PFSK-1 (cell line): ENCODE data around the gene NEB.

ENCODE experiments used
- FOXP2 ChIP-seq: optimal IDR thresholded peaks from 2 replicates; pipeline ENCODE3; 2011; ENCODE audit warnings: borderline replicate concordance, control low read depth, inconsistent platforms; ENCODE audit not compliant: insufficient read depth; ENCODE audit errors: extremely low read length, extremely low read depth
- POLR2AphosphoS5 ChIP-seq: IDR thresholded peaks from 2 replicates; pipeline ENCODE4 v1.6.1; 2012; ENCODE audit warnings: low read depth, mild to moderate bottlenecking, control low read depth, low read length, moderate library complexity
- SIN3A ChIP-seq: IDR thresholded peaks from 2 replicates; pipeline ENCODE4 v1.6.1; 2012; ENCODE audit warnings: mild to moderate bottlenecking, low read length, moderate library complexity, borderline replicate concordance; ENCODE audit not compliant: insufficient read depth
- TAF1 ChIP-seq: IDR thresholded peaks from 2 replicates; pipeline ENCODE4 v1.6.1; 2012; ENCODE audit warnings: low read length, control low read depth, borderline replicate concordance; ENCODE audit not compliant: insufficient read depth
- TF ChIP-seq, protein P1 (sequence below), 2 experiments: IDR thresholded peaks; 2 replicates each; pipeline versions ENCODE4 v1.6.1 to v1.8.0; 2011 to 2012; ENCODE audit warnings: low read depth in 2 of 2, low read length in 2 of 2, control low read depth in 1 of 2, inconsistent platforms in 1 of 2, mild to moderate bottlenecking in 1 of 2, moderate library complexity in 1 of 2; ENCODE audit not compliant: insufficient read depth in 1 of 2

DNA sequence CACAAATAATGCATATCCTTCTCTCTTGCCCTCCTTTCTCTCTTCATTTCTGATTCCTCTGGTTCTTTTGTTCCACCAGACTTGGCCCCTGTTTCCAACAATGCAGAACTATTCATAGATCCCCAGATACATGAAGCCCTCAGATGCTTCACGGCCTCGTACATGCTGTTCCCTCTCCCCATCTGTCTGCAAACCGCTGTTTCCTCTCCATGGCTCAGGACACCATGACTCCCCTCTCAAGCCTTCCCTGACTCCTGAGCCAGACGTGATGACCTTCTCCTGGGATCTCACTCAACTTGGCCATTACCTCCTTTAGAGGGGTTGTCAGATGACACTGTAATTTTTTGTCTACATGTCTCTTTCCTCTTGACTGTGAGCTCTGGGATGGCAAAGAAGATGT, 15.5 kb downstream of the NEB start:
- TF ChIP-seq POLR2AphosphoS5 = no peak
- TF ChIP-seq, protein P1, sequence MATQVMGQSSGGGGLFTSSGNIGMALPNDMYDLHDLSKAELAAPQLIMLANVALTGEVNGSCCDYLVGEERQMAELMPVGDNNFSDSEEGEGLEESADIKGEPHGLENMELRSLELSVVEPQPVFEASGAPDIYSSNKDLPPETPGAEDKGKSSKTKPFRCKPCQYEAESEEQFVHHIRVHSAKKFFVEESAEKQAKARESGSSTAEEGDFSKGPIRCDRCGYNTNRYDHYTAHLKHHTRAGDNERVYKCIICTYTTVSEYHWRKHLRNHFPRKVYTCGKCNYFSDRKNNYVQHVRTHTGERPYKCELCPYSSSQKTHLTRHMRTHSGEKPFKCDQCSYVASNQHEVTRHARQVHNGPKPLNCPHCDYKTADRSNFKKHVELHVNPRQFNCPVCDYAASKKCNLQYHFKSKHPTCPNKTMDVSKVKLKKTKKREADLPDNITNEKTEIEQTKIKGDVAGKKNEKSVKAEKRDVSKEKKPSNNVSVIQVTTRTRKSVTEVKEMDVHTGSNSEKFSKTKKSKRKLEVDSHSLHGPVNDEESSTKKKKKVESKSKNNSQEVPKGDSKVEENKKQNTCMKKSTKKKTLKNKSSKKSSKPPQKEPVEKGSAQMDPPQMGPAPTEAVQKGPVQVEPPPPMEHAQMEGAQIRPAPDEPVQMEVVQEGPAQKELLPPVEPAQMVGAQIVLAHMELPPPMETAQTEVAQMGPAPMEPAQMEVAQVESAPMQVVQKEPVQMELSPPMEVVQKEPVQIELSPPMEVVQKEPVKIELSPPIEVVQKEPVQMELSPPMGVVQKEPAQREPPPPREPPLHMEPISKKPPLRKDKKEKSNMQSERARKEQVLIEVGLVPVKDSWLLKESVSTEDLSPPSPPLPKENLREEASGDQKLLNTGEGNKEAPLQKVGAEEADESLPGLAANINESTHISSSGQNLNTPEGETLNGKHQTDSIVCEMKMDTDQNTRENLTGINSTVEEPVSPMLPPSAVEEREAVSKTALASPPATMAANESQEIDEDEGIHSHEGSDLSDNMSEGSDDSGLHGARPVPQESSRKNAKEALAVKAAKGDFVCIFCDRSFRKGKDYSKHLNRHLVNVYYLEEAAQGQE (IDR thresholded peaks at IDR 0.05; ENCODE audit: insufficient read depth in 1 of 2, low read depth in 2 of 2, low read length in 2 of 2) = no peak
- no peak for TF ChIP-seq SIN3A
- TF ChIP-seq TAF1 = no peak
- no peak for TF ChIP-seq FOXP2
